HG02798 (cell line): ENCODE results near the gene CDK13.

ENCODE experiments used
- ATAC-seq: cut with Tn5 transposase; IDR thresholded peaks from one replicate; pipeline ENCODE4 v1.9.1; 2021; ENCODE audit warnings: mild to moderate bottlenecking; ENCODE audit not compliant: unreplicated experiment, poor library complexity

The CDK13 gene

DNA sequence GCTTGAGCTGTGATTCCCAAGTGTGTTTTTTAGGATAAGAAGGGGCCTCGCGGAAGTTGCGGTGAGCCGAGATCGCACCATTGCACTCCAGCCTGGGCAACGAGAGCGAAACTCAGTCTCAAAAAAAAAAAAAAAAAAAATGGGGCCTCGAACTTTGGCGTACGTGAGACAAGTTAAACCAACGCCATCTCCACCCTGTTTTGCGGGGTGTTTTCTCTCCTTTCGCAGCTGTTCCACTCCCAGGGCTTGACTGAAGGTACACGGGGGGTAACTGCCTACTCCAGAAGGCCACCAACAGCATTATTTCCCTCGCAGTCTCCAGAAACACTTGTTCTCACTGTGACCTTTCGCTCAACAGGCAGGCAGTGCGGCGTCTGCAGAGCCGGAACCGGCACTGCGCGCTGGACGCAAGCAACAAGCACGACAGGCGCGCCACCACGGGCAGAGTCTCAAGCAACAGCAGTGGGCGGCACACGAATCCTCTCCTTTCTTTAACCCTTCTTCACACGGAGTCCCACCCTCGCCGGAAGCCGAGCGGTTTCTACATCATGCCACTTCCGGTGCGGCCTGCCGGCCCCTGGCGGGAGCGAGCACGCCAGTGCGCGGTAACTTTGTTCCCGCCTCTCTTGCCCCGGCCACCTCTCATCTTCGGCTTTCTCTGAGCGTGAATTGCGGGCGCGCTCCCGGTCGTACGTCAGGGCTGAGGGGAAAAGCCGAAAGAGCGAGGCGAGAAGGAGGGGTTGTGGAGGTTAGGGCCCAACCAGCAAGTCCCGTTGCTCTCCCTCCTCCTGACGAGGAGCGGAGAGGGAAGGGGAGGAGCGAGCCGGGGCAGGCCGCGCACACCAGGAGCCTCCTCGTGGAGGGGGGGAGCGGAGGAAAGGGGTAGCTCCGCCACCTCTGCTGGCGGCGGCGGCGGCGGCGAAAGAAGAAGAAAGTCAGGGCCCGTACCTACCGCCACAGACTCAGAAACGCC is 814 bp upstream of the CDK13 start:
- ATAC-seq: peak; percentile 78

DNA sequence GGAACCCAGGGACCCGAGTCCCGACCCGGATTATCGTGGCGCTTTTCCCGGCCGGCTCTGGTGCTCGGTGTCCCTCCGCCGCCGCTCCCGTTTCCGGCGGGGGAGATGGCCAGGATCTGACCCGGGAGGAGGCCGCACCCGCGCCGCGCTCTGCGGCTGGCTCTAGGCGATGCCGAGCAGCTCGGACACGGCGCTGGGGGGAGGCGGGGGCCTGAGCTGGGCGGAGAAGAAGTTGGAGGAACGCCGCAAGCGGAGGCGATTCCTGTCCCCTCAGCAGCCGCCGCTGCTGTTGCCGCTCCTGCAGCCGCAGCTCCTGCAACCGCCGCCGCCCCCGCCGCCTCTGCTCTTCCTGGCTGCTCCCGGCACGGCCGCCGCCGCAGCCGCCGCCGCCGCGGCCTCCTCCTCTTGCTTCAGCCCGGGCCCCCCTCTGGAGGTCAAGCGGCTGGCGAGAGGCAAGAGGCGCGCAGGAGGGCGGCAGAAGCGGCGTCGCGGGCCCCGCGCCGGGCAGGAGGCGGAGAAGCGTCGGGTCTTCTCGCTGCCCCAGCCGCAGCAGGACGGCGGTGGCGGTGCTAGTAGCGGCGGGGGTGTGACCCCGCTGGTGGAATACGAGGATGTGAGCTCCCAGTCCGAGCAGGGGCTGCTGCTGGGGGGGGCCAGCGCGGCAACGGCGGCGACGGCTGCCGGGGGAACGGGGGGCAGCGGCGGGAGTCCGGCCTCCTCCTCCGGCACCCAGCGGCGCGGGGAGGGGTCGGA is 593 bp downstream of the CDK13 start:
- no peak for ATAC-seq

GRCh38 chr7:39951226-39952194 is 1.5 kb downstream of the CDK13 start:
- ATAC-seq: peak; percentile 25

DNA sequence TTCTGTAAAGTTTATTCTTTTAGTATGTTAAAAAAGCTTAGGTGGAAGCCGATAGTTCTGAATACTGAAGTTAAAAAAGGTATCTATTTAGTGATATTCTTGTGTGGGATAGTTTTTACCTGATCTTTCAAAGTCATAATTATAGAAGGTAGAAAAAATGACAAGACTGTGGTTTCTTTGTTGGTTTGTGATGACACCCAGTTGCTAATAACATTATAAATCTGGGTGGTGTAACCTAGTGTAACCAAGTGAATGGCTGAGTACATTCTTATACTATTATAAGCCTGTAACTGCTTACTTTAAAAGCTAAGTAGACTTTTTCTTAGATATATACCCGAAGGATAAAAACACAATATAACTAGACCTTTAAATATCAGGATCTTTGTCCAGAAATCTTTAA is 2.3 kb downstream of the CDK13 start:
- no peak for ATAC-seq

- ATAC-seq: no peak
Measured at GRCh38 chr7:39952803-39953202, 2.7 kb downstream of the CDK13 start.

- no peak for ATAC-seq
Measured at GRCh38 chr7:39954694-39955093, 4.6 kb downstream of the CDK13 start.

GRCh38 chr7:39958038-39958437 is 8.0 kb downstream of the CDK13 start:
- ATAC-seq: no peak

DNA sequence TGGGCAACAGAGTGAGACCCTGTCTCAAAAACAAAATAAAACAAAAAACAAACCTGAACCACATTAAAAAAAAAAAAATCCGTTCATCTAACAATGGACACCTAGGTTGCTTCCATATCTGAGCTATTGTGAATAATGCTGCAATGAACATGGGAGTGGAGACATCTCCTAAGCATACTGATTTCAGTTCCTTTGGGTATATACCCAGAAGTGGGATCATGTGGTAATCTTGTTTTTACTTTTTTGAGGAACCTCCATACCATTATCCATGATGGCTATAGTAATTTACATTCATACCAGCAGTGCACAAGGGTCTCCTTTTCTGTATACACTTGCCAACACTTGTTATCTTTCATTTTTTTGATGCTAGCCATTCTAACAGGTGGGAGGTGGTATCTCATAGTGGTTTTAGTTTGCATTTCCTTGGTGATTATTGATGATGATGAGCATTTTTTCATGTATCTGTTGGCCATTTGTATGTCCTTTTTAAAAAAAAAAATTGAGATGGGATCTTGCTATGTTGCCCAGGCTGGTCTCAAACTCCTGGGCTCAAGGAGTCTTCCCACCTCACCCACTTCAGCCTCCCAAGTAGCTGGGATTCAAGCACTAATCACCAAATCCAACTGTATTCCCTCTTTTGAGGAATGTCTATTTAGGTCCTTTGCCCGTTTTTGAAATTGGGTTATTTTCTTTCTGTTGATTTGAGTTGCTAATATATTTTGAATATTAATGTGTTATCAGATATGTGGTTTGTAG is 17.5 kb downstream of the CDK13 start:
- ATAC-seq: no peak

GRCh38 chr7:39969431-39969830 is 19.4 kb downstream of the CDK13 start:
- no peak for ATAC-seq

DNA sequence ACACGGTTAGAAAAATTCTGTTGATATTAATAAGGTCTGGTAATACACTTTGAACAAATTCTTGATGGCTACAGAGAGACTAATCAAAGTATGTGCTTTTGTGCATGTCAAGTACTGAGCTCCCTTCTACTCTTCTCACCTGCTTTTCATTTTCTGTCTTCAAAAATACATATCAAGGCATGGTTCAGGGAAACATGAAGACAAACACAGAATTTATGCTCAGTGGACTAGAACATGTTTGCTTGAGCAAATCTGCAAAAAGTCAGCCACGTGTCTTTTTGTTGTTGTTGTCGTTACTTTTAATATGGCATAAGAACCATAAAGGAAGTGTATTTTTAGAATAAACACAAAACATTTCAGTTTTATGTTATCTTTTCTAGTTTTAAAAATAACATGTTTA is 21.9 kb downstream of the CDK13 start:
- peak; percentile 64 for ATAC-seq

DNA sequence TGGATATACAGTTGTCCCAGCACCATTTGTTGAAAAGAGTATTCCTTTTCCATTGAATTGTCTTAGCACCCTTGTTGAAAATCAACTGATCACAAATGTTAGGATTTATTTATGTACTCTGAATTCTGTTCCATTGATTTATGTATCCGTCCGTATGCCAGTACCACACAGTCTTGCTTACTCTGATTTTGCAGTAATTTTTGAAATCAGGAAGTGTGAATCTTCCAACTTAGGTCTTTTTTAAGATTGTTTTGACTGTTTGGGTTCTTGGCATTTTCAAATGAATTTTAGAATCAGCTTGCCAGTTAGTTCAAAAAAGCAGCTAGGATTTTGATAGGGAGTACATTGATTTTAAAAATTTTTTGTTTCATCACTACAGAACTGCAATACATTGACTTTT is 23.7 kb downstream of the CDK13 start:
- ATAC-seq: no peak

DNA sequence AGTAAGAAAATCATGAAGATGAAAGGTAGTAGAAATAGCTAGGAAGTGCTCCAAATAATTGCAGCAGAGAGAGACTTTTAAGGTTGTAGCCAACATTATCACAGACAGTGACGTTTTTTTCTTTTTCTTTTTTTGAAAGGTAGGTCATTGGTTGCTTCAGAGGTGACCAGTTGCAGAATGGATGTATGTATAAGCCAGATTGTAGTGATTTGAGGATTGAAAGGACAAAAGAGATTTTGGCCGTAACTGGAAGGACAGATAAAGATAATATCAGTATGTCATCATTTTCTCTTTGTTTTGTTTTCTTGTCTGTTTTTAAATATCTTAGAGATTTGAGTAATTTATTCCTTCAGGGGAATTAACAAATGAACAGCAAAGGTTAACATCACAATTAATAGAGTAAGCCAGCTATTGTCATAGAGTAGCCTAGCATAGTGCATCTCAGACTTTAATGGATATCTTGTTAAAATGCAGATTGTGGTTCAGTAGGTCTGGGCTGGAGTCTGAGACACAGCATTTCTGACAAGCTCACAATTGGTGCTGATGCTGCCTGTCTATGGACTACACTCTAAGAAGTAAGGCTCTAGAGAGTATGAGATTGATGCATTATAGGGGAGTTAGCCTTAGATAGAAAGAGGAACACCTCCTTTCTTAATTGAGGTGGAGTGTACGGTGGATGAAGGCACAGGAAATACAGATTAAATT is 28.3 kb downstream of the CDK13 start:
- no peak for ATAC-seq

DNA sequence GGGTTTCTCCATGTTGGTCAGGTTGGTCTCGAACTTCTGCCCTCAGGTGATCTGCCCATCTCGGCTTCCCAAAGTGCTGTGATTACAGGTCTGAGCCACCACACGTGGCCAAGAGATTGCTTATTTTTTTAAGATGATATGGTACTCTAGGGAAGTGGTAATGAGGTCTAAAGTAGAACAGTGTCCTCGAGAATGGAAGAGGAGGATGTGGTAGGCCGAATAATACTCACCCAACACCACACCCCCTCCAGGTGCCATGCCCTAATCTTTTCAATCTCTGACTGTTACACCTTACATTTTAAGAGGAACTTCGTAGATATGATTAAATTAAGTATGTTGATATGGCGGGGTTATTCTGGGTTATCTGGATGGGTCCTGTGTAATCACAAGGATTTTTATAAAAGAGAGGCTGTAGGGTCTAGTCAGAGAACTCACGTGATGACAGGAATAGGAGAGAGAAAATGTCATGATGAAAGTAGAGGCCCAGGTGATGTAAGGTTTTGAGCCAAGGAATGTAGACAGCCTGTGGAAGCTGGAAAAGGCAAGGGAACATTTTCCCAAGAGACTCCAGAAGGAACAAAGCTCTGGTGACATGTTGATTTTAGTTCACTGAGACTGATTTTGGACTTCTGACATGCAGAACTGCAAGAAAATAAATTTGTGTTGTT is 29.5 kb downstream of the CDK13 start:
- ATAC-seq: no peak

DNA sequence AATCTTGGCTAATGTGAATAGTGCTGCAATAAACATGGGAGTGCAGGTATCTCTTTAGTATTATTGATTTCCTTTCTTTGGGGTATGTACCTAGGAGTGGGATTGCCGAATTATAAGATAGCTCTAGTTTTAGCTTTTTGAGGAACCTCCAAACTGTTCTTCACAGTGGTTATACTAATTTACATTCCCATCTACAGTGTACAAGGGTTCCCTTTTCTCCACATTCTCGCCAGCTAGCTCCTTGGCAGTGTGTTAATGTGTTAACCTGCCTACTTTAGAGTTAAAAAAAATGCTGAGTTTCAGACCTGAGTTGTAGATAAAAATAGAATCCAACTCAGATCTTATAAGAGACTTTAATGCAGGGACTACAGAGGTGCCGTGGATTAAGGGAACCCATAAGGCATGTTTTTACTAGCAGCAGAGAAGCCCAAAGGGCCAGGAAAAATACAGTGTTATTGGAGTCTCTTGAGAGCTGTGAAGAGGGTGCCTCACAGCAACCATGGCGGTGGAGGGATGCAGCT is 35.4 kb downstream of the CDK13 start:
- ATAC-seq: no peak

DNA sequence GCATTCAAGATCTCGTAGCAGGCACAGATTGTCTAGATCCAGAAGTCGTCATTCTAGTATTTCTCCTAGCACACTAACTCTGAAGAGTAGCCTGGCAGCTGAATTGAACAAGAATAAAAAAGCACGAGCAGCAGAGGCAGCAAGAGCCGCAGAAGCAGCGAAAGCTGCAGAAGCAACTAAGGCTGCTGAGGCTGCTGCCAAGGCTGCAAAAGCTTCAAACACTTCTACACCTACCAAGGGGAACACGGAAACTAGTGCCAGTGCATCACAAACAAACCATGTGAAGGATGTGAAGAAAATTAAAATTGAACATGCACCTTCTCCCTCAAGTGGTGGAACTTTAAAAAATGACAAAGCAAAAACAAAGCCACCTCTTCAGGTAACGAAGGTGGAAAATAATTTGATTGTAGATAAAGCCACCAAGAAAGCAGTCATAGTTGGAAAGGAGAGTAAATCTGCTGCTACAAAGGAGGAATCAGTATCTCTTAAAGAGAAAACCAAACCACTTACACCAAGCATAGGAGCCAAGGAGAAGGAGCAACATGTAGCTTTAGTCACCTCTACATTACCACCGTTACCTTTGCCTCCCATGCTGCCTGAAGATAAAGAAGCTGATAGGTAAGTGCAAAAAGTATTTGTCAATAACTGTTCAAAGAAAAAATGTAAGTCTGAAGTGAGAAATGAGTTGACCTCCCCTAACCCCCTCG is 37.7 kb downstream of the CDK13 start:
- ATAC-seq: no peak

DNA sequence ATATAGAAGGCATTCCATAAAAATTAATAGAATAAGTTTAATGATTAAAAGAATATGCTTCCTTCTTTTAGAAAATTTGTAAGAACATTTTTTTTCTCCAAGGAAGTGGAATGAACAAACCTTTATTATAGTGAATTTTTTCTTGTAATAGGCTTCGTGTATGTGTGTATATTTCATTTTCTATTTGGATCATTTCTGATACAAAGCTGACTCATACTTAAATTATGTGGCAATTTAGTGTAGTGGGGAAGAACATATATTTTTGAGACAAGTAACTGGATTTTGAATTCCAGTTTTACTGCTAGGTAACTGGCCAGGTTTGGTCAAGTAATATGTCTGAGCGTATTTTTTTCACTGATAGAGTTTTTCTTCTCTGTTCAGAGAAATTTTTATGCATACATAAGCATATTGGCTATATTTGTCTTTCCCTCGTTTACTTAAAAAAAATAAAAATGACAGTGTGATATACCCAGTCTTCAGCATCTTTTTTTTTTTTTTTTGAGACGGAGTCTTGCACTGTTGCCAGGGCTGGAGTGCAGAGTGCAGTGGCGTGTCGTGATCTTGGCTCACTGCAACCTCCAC is 50.8 kb downstream of the CDK13 start:
- ATAC-seq: no peak

- no peak for ATAC-seq
Measured at GRCh38 chr7:40001649-40002048, 51.6 kb downstream of the CDK13 start.
